Fibroblast of upper back skin (primary cell): Measurements from ENCODE around the gene NXPE4.
"Not testable (repeated sequence)": the region's sequence is repeated elsewhere in the genome, so short reads cannot be mapped to it uniquely, and the experiment has no call there.

Experiments
- DNase-seq: peaks from one replicate; pipeline ENCODE4 v3.0.0-alpha.2; 2013

NXPE4 gene

GRCh38 chr11:114609429-114609828 is 13.8 kb upstream of the NXPE4 start:
- no peak for DNase-seq

GRCh38 chr11:114608605-114609004 is 13.0 kb upstream of the NXPE4 start:
- not testable (repeated sequence) for DNase-seq

- DNase-seq: no peak
Observed at GRCh38 chr11:114607753-114608459, 12.3 kb upstream of the NXPE4 start.

GRCh38 chr11:114606802-114607075 is 11.2 kb upstream of the NXPE4 start:
- DNase-seq: not testable (repeated sequence)

- no peak for DNase-seq
Observed at GRCh38 chr11:114606003-114606801, 10.6 kb upstream of the NXPE4 start.

- DNase-seq: no peak
Observed at GRCh38 chr11:114605370-114605769, 9.8 kb upstream of the NXPE4 start.

- no peak for DNase-seq
Observed at GRCh38 chr11:114604886-114605285, 9.3 kb upstream of the NXPE4 start.

GRCh38 chr11:114604179-114604813 is 8.7 kb upstream of the NXPE4 start:
- DNase-seq: no peak

GRCh38 chr11:114603151-114603550 is 7.6 kb upstream of the NXPE4 start:
- not testable (repeated sequence) for DNase-seq

- no peak for DNase-seq
Observed at GRCh38 chr11:114598461-114598860, 2.9 kb upstream of the NXPE4 start.

GRCh38 chr11:114596175-114596919 is 761 bp upstream of the NXPE4 start:
- DNase-seq: no peak

GRCh38 chr11:114594703-114595102 is 883 bp downstream of the NXPE4 start:
- DNase-seq: no peak

- DNase-seq: no peak
Observed at GRCh38 chr11:114587398-114587953, 8.1 kb downstream of the NXPE4 start.

GRCh38 chr11:114586797-114587196 is 8.8 kb downstream of the NXPE4 start:
- DNase-seq: no peak

GRCh38 chr11:114571712-114572111 is 23.9 kb downstream of the NXPE4 start:
- no peak for DNase-seq

GRCh38 chr11:114569801-114570200 is 25.8 kb downstream of the NXPE4 start:
- DNase-seq: no peak

GRCh38 chr11:114566276-114566675 is 29.3 kb downstream of the NXPE4 start:
- DNase-seq: no peak

- DNase-seq: peak; percentile 63
Observed at GRCh38 chr11:114564831-114565230, 30.8 kb downstream of the NXPE4 start.

GRCh38 chr11:114563077-114563476 is 32.5 kb downstream of the NXPE4 start:
- peak; percentile 38 for DNase-seq

GRCh38 chr11:114562166-114562916 is 33.2 kb downstream of the NXPE4 start:
- peak; percentile 18 for DNase-seq

GRCh38 chr11:114559425-114560310 is 35.9 kb downstream of the NXPE4 start, which contains the start of gene NXPE1:
TSS of gene NXPE1 (minus strand) at chr11:114559881. CDS start at chr11:114551201, 8,680 bp downstream.
- no peak for DNase-seq
